Pons (tissue), 1 donor: ENCODE measurements around the gene NBPF11.
"Not testable (repeated sequence)": the region's sequence is repeated elsewhere in the genome, so short reads cannot be mapped to it uniquely, and the experiment has no call there.

ENCODE experiments used
- DNase-seq: peaks from one replicate; pipeline ENCODE4 v3.0.0-alpha.2; 2016; ENCODE audit warnings: low spot score

NBPF11 gene, protein sequence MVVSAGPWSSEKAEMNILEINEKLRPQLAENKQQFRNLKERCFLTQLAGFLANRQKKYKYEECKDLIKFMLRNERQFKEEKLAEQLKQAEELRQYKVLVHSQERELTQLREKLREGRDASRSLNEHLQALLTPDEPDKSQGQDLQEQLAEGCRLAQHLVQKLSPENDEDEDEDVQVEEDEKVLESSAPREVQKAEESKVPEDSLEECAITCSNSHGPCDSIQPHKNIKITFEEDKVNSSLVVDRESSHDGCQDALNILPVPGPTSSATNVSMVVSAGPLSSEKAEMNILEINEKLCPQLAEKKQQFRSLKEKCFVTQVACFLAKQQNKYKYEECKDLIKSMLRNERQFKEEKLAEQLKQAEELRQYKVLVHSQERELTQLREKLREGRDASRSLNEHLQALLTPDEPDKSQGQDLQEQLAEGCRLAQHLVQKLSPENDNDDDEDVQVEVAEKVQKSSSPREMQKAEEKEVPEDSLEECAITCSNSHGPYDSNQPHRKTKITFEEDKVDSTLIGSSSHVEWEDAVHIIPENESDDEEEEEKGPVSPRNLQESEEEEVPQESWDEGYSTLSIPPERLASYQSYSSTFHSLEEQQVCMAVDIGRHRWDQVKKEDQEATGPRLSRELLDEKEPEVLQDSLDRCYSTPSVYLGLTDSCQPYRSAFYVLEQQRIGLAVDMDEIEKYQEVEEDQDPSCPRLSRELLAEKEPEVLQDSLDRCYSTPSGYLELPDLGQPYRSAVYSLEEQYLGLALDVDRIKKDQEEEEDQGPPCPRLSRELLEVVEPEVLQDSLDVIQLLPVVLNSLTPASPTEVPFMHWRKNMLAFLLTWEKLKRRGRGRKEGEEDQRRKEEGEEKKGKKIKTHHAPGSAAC

DNA sequence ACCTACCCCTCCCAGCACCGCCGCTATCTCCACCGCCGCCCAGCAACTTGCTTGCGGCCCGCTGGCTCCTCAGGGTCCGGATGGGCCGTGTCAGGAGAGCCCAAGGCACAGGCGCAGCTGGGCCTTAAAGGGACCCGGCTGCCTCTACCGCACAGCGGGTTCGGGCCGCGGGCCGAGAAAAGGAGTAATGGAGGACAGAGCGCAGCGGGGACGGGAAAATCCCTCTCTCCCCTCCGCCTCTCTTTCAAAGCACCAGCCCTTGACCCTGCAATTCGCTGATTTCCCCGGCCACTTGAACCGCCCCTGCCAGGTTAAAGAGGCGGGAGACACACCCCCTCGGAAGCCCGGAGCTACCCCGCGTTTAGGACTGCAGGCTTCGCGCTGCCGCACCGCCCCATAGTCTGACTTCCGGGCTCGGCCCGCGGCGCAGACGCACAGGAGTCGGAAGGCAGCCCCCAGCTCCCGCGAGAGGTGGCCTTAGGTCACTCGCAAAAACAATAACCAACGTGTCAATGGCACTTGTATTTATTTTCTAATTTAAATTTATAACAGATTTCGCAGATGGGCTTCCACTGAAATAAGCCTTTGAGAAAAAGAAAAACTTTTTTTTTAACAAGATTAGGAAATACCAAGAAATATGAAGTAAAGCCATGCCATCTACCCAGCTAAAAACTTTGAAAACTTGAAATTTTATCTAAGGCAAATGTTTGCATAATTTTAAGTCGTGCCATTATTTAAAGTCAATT, at the start of gene NBPF11:
Gene NBPF11, minus strand, starts transcription at position 371 of the 746 bp plus-strand sequence. CDS start 25,278 bp downstream, outside the sequence.
- peak; percentile 60 for DNase-seq

DNA sequence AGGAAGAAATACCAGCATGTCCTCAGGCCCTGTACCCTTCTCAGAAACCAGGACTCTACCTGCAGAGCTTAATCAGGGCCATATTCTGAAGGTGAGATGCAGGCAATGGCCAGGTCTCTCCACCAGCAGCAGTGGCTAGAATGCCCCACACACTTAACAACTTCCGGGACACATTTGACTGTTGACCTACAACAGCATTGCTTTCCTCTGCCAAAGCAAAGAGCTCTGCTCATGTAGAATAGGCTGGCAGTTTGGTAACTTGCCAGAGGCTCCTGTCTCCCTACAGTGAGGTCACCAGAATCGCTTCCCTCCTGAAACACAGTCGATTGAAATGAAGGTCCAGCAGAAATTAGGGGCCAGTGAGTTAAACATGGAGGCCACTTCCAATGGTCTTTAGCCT, 45.3 kb upstream of the NBPF11 start:
- not testable (repeated sequence) for DNase-seq

DNA sequence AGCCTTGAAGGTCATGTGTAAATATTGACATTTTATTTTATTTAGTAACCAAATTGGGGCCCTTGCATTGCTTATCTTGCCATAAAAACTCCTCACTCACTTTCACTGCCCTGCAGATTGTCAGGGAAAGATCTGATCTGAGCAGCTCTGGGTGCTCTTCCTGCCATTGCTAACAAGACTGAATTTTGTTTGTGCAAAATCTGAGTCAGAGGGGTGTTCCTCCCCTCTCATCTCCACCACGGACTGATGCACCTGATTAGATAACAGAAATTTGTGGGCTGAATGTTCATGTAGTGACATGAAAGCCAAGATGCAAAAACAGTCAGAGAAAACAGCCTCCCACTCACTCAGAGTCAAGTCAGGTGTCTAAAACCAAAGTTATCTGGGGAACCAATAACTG, 44.9 kb upstream of the NBPF11 start:
- not testable (repeated sequence) for DNase-seq

DNA sequence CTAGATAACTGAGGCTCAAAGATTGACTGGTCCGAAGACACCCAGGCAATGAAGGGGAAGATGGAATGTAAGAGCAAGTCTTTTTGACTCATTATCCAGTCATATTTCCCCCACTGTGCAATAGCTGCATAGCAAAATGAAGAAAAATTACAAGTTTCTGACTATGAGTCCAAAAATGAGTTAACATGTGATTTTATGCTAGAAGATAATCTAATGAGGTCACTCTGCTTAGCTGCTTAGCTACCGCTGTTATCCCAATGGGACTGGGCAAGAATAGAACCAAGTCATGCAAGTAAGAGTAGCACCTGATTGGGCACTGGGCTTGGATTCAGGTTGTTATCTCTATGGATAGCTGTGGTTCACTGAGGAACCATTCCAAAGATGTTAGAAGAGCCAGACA, 43.0 kb upstream of the NBPF11 start:
- not testable (repeated sequence) for DNase-seq

- not testable (repeated sequence) for DNase-seq
Measured at GRCh38 chr1:148188768-148189167, 36.7 kb upstream of the NBPF11 start.

DNA sequence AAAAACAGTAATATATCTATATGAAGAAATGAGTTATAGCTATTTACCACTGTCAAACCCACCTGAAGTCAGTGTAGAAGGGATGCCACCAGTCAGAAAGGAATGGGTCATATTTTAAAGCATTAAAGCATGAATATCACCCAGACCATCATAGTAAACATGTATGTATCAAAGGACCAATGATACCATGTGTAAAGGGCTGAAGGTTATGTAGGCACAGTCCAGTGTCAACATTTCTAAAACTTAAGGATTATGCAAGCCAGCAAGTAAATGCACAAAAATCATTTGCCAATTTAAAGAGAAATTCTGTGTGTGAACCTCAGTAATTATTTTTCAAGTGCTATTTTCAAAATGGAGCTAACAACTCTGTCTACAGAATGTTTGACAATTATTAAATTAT, 26.6 kb upstream of the NBPF11 start:
- not testable (repeated sequence) for DNase-seq

DNA sequence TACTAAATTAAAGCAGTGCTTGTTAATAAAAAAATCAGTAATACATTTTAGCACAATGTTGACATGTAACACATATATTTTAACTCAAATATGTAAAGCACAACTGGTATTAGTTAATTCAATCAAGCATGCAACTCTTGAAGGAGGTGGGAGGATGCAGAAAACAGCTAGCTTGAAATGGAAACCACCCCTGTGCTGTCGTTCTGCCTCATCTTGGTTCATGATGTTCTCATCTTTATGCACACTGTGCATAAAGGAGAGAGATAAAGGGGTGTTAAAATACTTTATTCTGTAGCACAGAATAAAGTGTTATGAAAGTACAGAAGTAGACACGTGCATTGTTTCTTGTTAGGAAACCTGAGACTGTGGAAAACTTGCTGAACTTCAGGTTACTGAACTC, 23.3 kb upstream of the NBPF11 start:
- not testable (repeated sequence) for DNase-seq

- not testable (repeated sequence) for DNase-seq
Measured at GRCh38 chr1:148171995-148172394, 19.9 kb upstream of the NBPF11 start.

- DNase-seq, result no peak
Measured at GRCh38 chr1:148166558-148167492, 14.7 kb upstream of the NBPF11 start.

DNA sequence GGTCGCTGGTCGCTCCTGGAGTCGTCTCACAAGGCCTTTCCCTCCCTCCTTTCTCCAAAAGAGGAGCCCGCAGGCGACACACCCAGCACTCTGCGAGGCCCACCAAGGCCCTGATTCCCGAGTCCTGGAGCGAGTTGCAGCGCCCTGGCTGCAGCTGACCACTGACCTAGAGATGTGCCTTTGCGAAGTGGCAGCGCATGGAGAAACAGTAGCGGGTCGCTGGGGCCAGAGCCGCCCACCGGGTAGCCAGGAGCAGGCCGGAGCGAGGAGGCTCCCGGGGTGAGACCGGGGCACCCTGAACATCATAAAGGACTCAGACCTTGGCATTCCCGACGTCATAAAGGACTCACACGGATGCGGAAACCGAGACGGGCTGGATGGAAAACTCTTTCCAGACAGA, 10.3 kb upstream of the NBPF11 start:
- DNase-seq, result no peak

GRCh38 chr1:148161053-148161901, 9.2 kb upstream of the NBPF11 start:
- DNase-seq, result no peak

DNA sequence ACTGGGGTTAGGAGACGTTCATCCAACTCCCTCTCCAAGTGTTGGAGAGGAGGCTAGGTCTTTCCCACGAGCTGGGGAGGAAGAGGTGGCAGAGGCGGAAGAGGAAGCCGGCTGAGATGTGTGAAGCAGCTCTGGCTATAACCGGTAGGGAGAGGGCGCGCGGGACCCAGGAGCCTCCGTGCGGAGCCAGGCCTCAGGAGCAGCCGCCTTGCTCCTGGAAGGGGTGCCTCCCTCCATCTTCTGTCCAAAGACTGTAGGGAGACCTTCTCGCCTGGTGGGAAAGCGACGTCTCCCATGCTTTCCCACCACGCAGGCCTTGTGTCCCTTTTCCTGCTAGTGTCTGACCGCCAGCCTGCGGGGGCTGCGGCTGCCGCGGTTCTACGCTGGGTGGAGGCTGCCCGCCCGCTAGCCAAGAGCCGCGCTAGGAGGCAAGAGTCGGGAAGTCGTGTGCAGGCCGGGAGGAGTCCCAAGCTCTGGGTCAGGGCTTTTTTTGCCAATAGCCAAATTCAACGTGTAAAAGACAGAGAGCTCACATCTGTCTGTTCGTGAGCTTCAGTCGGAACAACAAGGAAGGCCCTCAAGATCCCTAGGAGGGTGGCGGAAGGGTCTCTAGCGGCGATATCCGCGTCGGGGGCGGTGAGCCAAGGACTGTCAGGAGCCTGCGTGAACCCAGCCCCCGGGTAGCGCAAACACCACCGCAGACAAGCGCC, 8.4 kb upstream of the NBPF11 start:
- DNase-seq, result no peak

DNA sequence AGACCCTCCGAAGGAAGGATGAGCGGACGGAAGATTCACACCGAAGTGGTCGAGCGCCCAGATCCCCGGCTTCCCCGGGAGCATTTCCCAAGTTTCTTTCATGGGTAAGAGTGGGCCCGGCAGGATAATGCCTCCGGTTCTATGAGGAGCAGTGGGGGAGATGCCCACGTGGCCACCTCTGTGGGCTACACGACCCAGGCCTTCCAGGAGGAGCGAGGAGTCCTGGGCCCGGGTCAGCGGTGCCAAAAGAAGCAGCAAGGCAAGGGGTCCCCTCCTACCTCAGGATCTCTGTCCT, 7.9 kb upstream of the NBPF11 start:
- DNase-seq, result no peak

GRCh38 chr1:148158341-148159003, 6.4 kb upstream of the NBPF11 start:
- DNase-seq, result no peak

DNA sequence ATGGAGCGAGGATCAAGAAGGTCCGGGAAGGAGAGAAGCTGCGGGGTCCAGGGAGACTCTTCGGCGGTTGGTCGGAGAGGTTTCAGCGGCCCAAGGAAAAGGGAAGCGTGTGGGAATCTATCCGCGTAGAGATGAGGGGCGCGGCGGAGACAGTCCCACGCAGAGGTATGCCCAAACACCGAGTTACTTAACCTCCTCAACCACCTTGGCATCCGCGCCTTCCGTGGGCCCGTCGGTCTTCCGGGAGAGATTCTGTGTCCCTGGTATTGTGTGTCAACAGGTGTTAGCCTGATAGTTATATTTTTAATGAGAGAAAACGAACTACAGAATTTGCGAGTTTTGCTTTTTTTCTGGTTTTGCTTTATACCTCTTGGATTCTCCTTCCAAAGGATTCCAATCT, 5.7 kb upstream of the NBPF11 start:
- DNase-seq, result not testable (repeated sequence)

DNA sequence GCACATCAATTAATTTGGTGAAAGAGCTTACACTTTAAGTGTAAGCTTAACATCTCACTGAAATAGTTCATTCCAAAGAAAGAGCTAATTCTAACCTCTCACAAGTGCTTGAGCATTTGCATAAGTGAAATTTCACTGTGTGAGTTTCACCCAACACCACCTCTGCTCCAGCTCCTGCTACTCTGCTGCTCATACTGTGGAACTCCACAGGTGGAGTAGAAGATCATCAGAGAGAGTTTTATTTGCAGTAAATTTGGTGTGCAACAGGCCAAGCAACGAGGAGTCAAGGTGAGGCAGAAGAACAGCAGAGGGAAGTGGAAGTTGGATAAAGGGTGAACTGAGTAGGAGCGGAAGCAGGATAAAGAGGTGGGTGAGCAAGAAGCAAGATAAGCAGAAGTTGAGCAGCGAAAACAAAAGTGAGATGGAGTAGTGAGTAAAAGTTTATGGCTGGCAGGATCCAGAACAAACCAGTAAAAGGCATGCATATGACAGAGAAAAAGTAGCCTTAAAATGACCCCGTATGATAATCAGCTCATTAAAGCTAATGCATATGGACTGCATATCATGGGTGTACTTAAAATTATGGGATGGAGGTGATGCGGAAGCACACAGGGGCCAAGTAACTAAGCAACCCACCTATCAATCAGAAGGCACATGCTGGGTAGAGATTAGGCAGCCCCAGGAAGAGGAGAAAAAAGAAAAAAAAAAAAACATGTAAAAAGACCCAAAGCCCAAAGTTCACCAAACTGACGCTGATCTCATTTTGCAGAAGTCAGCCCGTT, 3.6 kb upstream of the NBPF11 start:
- not testable (repeated sequence) for DNase-seq

DNA sequence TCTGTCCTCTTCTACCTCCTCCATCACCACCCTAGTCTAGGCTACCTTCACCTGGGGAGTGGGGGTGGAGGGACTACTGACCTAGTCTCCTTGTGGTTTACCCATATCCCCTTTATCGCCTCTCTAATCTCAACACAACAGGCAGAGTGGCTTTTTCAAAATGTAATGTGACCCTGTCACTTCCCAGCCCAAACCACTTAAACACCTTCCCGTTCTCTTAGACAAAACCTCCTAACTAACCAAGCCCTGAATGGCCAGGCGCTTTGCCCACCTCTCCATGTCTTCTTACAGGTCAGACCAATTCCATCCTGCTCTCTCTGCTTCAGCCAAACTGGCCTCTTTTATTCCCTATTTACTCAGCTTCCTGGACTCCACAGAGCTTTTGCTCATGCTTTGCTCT, 714 bp upstream of the NBPF11 start:
- not testable (repeated sequence) for DNase-seq

GRCh38 chr1:148151371-148151819, 686 bp downstream of the NBPF11 start:
- DNase-seq, result not testable (repeated sequence)
